Hematopoietic multipotent progenitor cell treated with erythropoietin and hydrocortisone succinate and interleukin-3 and kit ligand, for 17 days (in vitro differentiated cells): ENCODE measurements around the gene CFC1B.
"Not testable (repeated sequence)": the region's sequence is repeated elsewhere in the genome, so short reads cannot be mapped to it uniquely, and the experiment has no call there.

Experiments
- DNase-seq: peaks from one replicate; pipeline ENCODE4 v3.0.0-alpha.2; 2015; ENCODE audit warnings: low spot score

The CFC1B gene

DNA sequence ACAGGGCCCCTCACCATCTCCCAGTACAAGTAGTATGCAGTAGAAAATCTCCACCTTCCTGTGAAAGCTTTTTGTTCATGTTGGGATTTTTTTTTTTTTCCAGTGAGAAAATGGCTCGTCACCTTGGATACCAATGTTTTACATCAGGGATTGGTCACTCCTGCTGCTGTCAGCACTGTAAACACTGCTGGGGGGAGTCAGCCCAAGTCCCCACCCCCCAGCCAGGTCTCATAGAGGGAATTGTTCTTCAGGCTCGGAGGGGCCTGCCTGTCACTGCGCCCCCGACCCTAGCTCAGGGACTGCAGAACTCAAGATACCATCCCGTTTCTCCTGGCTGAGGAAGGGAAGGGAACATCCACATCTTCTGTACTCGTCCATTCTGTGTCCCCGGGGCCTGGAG, at the start of gene CFC1B:
CFC1B (plus strand) TSS at position 231 of the 400 bp plus-strand sequence. CDS start 263 bp downstream, outside the sequence.
- not testable (repeated sequence) for DNase-seq

DNA sequence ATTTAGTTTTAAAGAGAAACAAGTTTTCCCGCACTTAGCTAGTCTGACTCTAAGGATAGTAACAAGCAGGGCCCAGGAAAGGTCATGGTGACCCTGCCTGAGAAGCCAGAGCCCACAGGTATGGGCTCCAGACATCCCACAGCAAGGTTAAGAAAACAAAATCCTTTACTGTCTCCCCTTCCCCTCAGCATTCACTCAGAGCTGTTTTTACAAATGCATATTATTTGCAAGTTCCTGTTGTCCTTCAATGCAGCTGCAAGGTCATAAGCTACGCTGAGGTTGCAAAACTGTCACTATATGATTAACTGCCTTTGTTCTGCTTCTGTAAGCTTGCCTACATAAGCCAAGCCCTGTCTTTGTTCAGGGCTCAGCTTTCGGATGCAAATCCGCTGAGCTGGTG, 29.9 kb upstream of the CFC1B start:
- DNase-seq: not testable (repeated sequence)

DNA sequence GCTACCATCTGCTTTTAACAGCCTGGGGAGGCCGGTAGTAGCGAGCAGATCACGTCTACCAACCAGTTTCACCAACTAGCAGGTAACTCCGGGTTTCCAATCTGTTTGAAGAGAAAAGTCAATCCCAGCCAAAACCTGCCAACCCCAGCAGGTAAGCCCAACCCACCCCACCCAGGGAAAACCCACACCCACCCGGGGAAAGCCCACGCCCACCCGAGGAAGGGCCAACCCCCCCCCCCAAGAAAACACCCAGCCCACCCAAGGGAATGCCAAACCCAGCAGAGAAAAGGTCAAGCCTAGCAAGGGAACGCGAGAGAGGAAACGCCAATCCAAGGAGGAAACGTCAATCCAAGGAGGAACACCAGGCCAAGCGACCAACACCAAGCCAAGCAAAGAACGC, 11.8 kb upstream of the CFC1B start, which contains the start of gene POTEI:
POTEI (minus strand) TSS at position 101 of the 400 bp plus-strand sequence; CDS start at position 8, 93 bp downstream.
- not testable (repeated sequence) for DNase-seq

DNA sequence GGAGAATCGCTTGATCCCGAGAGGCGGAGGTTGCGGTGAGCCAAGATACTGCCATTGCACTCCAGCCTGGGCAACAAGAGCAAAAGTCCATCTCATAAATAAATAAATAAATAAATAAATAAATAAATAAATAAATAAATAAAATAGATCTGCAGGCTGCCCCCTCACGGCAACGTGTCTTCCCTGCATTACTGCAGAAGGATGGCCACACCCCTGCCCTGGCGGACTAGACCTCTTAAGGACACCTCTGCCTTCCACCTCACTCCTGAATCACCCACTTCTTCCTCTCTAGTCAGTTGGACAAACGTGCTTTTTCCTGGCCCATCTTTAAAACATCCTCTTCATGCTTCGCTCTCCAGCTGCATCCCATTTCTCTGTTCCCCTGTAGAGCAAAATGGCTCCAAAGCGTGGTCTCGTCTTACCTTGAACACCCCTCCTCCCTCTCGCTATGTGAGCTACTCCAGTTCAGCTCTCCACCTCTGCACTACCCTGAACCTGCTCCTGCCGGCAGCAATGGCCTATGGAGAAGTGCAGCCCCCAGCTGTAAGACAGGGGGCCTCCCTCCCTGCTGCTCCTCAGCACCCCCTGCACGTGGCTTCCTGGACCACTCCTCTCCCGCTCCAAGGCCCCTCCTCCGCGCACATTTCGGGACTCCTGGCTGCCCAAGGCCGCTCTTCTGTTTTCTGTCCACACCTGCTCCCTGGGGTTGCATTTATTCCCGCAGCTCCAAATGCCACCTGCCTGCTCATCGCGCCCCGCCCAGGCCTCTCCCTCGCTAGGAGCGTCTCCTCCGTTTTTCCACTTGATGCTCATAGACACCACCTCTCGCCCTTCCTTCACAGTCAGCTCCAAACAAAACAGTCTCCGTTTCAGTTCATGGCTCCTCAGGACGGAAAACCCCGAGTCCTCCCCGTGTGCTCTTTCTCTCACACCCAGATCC, 9.9 kb upstream of the CFC1B start:
- not testable (repeated sequence) for DNase-seq

DNA sequence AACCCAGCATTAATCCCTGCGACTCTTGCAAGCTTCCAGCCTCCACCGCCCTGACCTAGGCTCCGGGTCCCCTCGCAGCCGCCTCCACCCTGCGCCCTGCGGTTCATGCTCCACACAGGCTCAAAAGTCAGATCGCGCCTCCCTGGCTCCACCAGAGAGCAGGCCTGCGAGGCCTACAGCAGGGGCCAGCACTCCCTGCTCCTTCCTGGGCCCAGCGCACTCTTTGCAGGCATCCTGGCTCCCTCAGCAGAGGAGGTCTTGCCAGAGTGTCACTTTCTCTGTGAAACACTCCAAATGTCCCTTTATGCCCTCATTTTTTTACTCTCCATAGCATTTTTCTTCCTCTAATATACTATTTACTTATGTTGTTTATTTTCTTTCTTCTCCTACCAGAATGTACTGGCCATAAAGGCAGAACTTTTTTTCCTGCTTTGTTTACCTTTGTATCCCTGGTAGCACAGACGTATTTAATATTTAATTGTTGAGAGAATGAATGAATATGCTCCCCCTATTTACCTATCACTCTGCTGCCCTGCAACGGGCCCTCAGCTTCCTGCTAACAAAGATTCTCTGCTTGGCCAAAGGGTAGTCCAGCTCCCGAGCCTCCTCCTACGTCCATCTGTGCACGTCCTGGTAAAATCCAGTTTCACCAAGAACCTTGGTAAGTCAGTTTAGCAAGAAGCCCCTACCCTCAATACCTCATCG, 9.1 kb upstream of the CFC1B start:
- DNase-seq: not testable (repeated sequence)

DNA sequence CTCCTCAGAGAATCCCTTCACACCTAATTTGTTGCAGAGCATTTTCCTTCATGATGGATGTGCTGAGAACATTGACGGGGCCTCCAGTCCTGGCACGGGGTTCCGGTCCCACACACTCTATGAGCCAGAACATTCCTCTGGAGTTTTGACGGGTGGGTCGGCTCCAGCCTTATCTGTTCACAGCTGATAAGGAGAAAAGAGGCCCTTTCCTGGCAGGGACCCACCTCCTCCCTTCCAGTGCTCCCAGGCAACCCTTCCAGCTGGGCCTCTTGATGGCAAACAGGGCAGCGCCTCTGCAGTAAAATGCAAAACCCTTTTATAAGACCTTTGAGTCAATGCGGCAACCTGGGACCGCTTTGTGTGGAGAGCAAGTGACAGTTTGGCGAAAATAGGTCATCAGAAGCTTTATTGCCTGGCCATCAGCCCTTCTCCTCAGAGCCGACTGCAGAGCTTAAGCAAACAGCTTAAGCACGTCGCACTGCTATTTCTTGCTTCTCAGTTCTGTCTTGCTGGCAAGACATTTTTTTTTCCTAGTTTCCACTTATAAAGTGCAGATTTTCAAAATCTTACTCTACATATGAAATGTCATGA, 2.4 kb upstream of the CFC1B start:
- DNase-seq: not testable (repeated sequence)

DNA sequence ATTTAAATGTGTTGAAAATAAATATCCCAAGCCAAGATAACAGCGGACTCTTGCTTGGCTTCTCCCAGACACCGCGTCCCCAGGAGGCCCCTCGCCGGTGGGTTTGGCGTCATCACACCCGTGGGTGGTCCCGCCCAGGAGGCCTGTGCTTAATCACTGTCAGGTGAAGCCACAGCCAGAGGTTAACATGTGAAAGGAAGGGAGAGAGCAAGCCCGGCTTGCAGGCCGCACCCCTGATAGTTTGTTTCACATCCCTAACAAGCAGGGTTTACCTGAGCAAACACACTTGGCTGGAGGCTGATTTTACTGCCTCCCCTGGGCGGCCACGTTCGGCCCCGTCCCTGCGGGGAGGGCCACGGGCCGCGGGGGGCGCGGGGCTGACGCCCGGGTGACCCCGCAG, 1.4 kb downstream of the CFC1B start:
- DNase-seq: not testable (repeated sequence)

DNA sequence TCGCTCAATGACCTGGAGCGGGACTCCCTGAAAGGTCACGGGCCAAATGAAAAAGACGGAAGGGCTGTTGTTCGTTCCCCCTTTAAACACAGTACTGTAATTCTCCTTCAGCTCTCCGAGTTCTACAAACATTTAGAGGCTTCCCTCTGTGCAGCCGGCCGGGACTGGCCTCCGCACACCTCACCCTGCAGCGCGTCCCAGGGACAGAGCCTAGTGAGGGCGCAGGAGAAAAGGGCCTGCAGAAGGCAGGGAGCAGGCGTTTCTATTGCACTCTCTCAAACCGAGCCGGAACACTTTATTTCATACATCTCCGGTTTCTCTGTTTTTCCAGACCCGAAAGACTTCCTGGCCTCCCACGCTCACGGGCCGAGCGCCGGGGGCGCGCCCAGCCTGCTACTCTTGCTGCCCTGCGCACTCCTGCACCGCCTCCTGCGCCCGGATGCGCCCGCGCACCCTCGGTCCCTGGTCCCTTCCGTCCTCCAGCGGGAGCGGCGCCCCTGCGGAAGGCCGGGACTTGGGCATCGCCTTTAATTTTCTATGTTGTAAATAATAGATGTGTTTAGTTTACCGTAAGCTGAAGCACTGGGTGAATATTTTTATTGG, 6.4 kb downstream of the CFC1B start:
- not testable (repeated sequence) for DNase-seq

DNA sequence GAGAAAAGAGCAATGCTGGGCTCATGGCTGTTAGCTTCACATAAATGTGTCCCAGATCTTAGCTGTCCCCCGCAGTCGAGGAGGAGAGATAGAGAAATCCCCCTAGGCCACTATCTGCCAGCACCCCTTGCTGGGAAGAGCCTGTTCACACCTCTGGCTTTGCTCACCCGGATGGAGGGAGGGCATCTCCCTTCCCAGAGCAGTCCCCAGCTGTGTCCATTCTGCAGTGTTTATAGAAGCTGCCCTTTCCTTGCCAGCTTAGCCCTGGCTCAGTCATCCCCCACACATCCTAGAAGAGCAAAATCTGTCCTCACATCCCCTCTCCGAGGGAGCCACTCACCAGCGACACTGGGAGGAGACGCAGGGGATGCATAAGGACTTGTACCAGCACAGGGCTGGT, 8.5 kb downstream of the CFC1B start:
- not testable (repeated sequence) for DNase-seq

DNA sequence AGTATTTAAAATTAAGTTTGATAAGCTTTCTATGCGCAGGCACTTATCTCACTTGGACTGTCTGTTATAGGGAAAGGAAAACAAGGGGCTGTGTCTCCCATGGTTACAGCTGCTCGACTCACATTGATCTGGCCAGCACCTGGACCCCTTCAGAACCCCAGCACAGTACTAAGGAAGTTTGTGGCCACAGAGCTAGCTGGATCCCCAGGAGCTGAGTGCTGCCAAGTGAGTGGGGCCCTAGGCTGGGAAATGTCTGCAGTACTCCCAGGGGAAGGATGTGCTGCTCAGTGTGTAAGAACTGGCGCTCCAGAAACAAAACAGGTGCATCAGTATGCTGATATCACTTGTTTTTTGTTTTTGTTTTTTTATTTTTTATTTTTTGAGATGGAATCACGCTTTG, 9.2 kb downstream of the CFC1B start:
- DNase-seq: not testable (repeated sequence)

DNA sequence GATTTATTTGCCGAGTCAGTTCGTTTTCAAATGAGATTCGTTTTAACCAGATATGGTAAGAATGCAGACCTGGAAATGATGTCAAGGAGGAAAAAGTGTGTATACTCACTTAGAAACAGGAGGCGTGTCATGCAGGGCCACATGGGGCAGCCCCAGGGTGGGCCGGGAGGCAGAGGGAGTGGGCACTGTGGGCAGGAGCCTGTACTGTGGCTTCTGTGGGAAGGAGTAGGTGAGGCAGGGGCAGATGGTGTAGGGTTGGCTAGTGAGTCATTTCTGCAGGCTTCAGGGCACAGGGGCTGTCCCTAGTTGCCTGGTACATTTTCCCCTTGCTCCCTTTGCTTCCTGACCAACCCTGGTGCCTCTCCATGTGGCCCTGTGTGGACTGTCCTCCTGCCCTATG, 10.2 kb downstream of the CFC1B start:
- DNase-seq: not testable (repeated sequence)

DNA sequence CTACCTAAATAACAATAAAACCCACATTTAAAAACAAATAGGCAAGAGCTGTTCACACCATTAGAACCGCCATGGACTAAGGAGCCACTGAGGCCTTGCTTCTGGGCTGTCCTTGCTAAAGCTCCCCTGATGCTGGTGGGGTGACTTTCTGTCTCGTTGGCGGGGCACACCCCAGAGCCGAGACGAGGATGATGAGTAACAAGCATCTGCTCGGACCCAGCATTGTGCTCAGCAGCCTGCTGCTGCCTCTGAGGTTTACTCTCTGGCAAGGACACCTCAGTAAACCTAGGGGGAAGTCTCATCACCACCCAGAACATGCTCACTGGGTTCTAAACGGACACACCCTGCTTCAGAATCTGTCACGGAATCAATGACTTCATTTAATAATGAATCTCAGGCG, 10.7 kb downstream of the CFC1B start:
- not testable (repeated sequence) for DNase-seq

DNA sequence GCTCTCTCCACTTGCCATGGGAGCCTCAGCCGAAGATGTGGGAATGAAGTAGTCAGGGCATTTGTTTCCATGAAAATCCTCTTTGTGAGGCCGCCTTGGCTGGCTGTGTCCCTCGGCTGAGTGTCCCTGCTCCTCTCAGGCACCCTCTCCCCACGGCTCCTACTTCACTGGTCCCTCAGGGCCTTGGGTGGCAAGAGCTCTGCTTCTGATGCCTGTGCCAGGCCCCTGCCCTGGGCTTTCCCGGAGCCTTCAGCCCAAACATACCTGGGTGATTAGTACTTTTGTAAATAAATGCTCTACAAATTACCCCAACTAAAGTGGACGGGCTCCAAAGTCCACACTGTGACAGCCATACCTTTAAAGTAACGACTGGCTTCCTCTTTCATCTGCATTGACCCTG, 15.6 kb downstream of the CFC1B start:
- DNase-seq: not testable (repeated sequence)

DNA sequence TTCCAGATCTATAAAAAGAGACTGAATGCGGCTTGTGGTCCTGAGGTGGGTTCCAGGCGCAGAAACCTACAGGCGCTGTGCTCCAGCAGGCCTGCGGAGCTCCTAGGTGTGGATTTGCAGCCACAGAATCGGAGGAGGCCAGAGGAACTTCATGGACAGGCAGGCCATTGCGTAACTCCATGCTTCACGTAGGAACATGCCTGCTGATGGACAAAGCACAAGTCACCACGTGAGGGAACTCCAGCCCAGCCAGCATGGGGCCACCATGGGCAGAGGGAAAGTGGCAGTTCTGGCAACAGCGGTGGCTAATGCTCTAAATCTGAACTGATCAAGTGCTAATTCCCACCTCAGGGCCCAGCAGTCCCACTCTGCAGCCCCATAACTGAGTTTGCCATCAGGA, 17.2 kb downstream of the CFC1B start:
- not testable (repeated sequence) for DNase-seq

DNA sequence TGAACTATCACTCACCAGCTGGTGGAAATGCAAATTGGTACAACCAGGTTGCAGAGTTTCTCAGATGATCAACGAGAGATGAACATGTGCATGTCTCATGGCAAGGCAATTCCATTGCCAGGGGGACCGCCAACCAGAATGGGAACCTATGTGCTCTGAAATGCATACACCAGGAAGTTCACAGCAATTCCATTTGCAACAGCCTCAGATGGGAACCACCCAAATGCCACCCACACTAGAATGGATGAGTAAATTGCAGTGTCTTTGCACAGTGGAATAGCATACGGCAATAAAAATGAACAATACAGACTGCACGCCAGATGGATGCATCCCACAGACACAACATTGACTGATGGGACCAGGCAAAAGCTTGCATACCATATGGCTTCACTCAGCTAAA, 21.8 kb downstream of the CFC1B start:
- not testable (repeated sequence) for DNase-seq

DNA sequence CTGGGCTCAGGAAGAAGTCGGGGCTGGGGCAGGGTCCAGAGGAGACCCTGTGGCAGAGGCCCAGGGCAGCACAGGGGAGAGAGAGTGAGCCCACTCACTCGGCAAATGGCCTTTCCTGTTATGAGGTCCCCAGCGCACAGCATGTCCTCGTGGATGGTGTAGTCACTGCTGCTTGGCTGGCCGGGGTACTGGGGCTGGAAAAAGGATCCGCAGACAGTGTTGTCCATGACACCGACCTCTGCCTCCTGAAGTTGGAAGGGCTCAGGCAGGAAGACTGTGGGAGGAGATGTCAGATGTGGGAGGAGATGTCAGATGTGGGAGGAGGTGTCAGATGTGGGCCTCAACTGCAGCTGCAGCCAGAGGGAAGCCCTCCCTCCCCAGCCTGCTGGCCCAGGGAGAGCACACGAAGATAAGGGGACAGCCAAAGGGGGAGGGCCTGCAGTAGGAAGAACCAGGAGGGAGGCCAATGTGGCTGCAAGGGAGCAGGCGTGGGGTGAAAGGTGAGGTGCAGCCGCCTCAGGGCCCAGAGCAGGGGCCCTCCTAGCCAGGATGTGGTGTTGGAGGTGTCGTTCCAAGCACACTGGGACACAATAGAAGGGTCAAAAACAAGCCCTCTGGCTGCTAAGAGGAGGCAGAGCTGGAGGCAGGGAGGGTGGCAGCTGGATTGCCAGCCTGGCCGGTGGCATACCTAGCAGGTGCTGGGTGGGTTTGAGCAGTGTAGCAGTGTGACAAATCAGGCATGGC, 22.9 kb downstream of the CFC1B start:
- DNase-seq: not testable (repeated sequence)

DNA sequence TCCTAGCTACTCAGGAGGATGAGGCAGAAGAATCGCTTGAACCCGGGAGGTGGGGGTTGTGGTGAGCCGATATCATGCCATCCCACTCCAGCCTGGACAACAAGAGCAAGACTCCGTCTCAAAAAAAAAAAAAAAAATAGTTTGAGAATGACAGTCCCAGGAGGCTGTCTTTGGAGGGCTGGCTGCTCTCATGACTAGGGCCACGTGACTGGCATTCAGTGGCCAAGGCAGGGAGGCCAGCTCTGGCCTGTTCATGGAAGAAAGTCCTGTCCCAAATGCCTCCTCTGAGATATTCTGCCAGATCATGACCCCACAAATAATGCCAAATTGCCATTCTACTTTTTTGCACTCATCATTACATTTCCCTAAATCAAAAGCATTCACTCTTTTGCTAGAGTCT, 24.0 kb downstream of the CFC1B start:
- not testable (repeated sequence) for DNase-seq

DNA sequence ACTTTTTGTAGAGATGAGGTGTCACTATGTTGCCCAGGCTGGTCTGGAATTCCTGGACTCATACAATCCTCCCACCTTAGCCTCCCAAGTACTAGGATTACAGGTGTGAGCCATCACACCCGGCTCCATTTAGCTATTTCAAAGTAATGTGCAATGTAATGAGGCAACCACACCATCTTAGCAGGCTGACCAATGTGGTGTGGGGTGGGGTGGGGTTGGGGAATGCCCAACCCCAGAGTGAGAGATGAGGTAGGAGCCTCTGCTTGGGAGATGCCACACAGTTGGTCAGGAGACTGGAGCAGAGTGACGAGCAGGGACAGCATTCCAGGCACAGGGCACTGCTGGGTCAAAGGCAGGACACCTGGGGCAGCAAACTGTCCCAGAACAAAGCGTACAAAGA, 27.4 kb downstream of the CFC1B start:
- not testable (repeated sequence) for DNase-seq

DNA sequence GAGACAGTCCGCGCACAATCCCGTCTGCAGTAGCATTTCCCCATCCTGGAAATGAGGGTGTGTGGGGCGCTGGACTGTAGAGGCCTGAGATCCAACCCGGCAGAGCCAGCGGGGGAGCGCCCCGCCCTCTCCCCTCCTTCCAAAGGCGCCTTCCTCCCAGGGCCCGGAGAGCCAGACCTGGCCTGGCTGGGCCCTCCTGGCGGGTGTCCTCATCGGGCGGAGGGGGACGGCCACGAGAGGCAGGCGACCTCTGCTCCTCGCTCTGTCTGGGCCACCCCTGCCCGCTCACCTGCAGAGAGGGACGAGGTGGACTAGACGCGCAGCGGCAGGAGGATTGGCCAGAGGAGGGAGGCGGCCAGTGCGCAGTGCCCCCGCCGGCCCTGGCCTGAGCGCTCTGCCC, 28.5 kb downstream of the CFC1B start:
- not testable (repeated sequence) for DNase-seq

DNA sequence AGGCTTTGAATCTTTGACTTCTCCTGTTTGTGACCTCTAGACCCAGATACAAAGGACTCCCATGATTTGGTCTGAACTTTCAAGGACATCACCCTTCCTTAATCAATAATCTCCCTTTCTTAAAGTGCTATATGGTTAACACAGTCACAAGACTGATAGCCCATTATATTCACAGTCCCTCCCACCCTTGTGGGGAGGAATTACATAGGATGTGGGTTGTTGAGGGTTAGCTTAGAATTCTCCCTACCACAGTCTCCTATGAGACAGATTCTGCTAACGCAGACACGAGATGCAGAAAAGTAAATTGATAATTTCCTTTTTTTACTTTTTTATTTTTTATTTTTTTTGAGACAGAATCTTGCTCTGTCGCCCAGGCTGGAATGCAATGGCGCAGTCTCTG, 33.2 kb downstream of the CFC1B start:
- DNase-seq: not testable (repeated sequence)

DNA sequence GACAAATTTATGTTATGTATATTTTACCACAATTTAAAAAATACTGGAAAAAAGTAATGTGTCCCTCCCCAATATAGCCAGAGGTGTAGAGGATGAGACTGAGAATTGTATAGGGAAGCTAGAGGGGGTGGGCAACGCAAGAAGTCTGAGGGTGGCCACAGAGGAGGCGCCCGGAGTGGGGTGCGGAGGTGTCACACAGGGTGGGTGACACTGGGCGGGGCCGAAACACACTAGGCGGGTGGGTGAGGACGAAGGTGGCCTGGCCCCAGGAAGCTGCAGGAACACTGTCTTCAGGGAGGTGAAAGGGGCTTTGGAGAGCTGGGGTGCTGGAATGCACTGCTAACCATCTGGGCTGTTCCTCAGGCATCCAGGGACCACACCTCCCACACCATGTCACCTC, 35.4 kb downstream of the CFC1B start:
- not testable (repeated sequence) for DNase-seq
